Measurements from ENCODE around the gene NBEA.

- no peak for TF ChIP-seq EZH2phosphoT487 (IDR thresholded peaks at IDR 0.05; ENCODE audit: borderline replicate concordance, low read length)
- TF ChIP-seq CTCF (conservative IDR thresholded peaks at IDR 0.05; ENCODE audit: low read depth, low read length): no peak
Observed at GRCh38 chr13:35389535-35389934, 447.5 kb downstream of the NBEA start.
